HCT116 (cell line): ENCODE measurements around the gene PTPN22. TPM values are rescaled to one million over a fixed set of nuclear protein-coding genes. Genes with fewer than 3 reads are reported as not detected.
"Not testable (repeated sequence)": the region's sequence is repeated elsewhere in the genome, so short reads cannot be mapped to it uniquely, and the experiment has no call there.

Experiments
- ATAC-seq: fragments of 200-7000 bp; cut with Tn5 transposase; 2 replicates; pipeline ENCODE4 v1.9.1; 2020; ENCODE audit warnings: mild to moderate bottlenecking, moderate library complexity
- BruUV-seq: library from RNA; stranded (reverse); fragments of 400-500 nt; replicated peaks from 2 replicates; lab custom pipeline; 2021; lab: Mats Ljungman, UMichigan
- CTCF ChIA-PET: fragments of 300-600 bp; sonication (Branson Sonifier 250); formaldehyde crosslinking; loops from one replicate; lab custom pipeline; 2021; ENCODE audit warnings: antibody characterized with exemption; lab: Charles Lee
- POLR2A ChIA-PET: fragments of 300-600, 350-600 bp; sonication (Branson Sonifier 250); formaldehyde crosslinking; loops from one replicate; lab custom pipeline; 2021; ENCODE audit warnings: antibody characterized with exemption; lab: Charles Lee
- RAD21 ChIA-PET, 2 experiments: fragments of 300-600 bp; sonication (Branson Sonifier 250); formaldehyde crosslinking; loops; one replicate each; lab custom pipeline; 2023; ENCODE audit warnings: low total read pairs in 2 of 2; ENCODE audit not compliant: uncharacterized antibody in 2 of 2, unreplicated experiment in 2 of 2, low non-redundant PET in 1 of 2; lab: Charles Lee
- DNase-seq: peaks from one replicate; pipeline ENCODE4 v3.0.0-alpha.2; 2010; ENCODE audit warnings: low read depth, low spot score
- H2AFZ ChIP-seq: fragments of 200-600 bp; shearing (Covaris generic), sonication (generic); 2 replicates; pipeline ENCODE4 v1.6.1; 2017; ENCODE audit warnings: low read depth, mixed run types, mixed read lengths, antibody characterized with exemption, low read length; ENCODE audit not compliant: poor library complexity, severe bottlenecking
- H3K27ac ChIP-seq: 2 replicates; pipeline ENCODE4 v1.5.1; 2012; ENCODE audit warnings: low read depth, low read length
- H3K27me3 ChIP-seq: fragments of 200-600 bp; sonication (generic); 2 replicates; pipeline ENCODE4 v1.6.1; 2016; ENCODE audit warnings: mixed run types, low read length, mixed read lengths; ENCODE audit not compliant: insufficient read depth
- H3K36me3 ChIP-seq, 2 experiments: fragments of 200-500 bp in 1 of 2; fragments of 200-600 bp in 1 of 2; sonication (Bioruptor generic) in 1 of 2; sonication (generic) in 1 of 2; 2 replicates each; pipeline versions ENCODE4 v1.5.1 to v1.6.1; 2014 to 2016; ENCODE audit warnings: low read length in 2 of 2, inconsistent platforms in 1 of 2, mixed read lengths in 1 of 2, mixed run types in 1 of 2; ENCODE audit not compliant: insufficient read depth in 2 of 2, control insufficient read depth in 1 of 2
- H3K4me1 ChIP-seq, 2 experiments: fragments of 200-600 bp in 1 of 2; sonication (generic) in 1 of 2; 2 replicates each; pipeline versions ENCODE4 v1.5.1 to v1.6.1; 2012 to 2017; ENCODE audit warnings: low read length in 2 of 2, inconsistent platforms in 1 of 2, mild to moderate bottlenecking in 1 of 2, mixed read lengths in 1 of 2, mixed run types in 1 of 2, moderate library complexity in 1 of 2; ENCODE audit not compliant: insufficient read depth in 2 of 2, control insufficient read depth in 1 of 2
- H3K4me2 ChIP-seq: fragments of 200-600 bp; sonication (generic); 2 replicates; pipeline ENCODE4 v1.6.1; 2017; ENCODE audit warnings: mixed run types, low read length, mixed read lengths
- H3K4me3 ChIP-seq, 2 experiments: fragments of 200-600 bp in 1 of 2; sonication (generic) in 1 of 2; replicated peaks in 1 of 2; 2 replicates each; pipeline ENCODE4 v1.5.1; 2011 to 2016; ENCODE audit warnings: low read length in 2 of 2, control low read depth in 1 of 2, low read depth in 1 of 2, mild to moderate bottlenecking in 1 of 2, mixed read lengths in 1 of 2, mixed run types in 1 of 2
- H3K79me2 ChIP-seq: fragments of 200-600 bp; sonication (generic); 2 replicates; pipeline ENCODE4 v1.6.1; 2017; ENCODE audit warnings: mild to moderate bottlenecking, mixed run types, low read length, moderate library complexity, mixed read lengths; ENCODE audit not compliant: insufficient read depth
- H3K9ac ChIP-seq: fragments of 200-600 bp; sonication (generic); 2 replicates; pipeline ENCODE4 v1.6.1; 2016; ENCODE audit warnings: low read length, mixed read lengths
- H3K9me2 ChIP-seq: fragments of 200-600 bp; sonication (generic), shearing (Covaris generic); 2 replicates; pipeline ENCODE4 v1.6.1; 2017; ENCODE audit warnings: mixed run types, mild to moderate bottlenecking, moderate library complexity; ENCODE audit not compliant: insufficient read depth
- H3K9me3 ChIP-seq, 2 experiments: fragments of 200-500 bp in 1 of 2; fragments of 200-600 bp in 1 of 2; sonication (Bioruptor generic) in 1 of 2; sonication (generic) in 1 of 2; 2 replicates each; pipeline ENCODE4 v1.6.1; 2014 to 2017; ENCODE audit warnings: low read length in 2 of 2, mixed read lengths in 2 of 2, inconsistent platforms in 1 of 2, low read depth in 1 of 2, mild to moderate bottlenecking in 1 of 2, mixed run types in 1 of 2, moderate library complexity in 1 of 2; ENCODE audit not compliant: control insufficient read depth in 1 of 2, insufficient read depth in 1 of 2
- H4K20me1 ChIP-seq: fragments of 200-600 bp; sonication (generic), shearing (Covaris generic); 2 replicates; pipeline ENCODE4 v1.6.1; 2017; ENCODE audit warnings: mixed run types, mild to moderate bottlenecking, moderate library complexity; ENCODE audit not compliant: insufficient read depth
- CBX3 ChIP-seq: IDR thresholded peaks from 2 replicates; pipeline ENCODE4 v1.6.1; 2012; ENCODE audit warnings: low read depth
- CEBPB ChIP-seq: IDR thresholded peaks from 2 replicates; pipeline ENCODE4 v1.6.1; 2012; ENCODE audit warnings: low read depth
- CTCF ChIP-seq, 3 experiments: fragments of 200-600 bp in 1 of 3; sonication (generic) in 1 of 3; IDR thresholded peaks in 2 of 3; conservative IDR thresholded peaks in 1 of 3; 2 replicates each; pipeline ENCODE4 v1.5.1; 2012 to 2017; ENCODE audit warnings: low read depth in 2 of 3, low read length in 2 of 3, antibody characterized with exemption in 1 of 3, borderline replicate concordance in 1 of 3, control low read depth in 1 of 3, mild to moderate bottlenecking in 1 of 3, mixed read lengths in 1 of 3, mixed run types in 1 of 3, moderate library complexity in 1 of 3; ENCODE audit not compliant: insufficient read depth in 1 of 3
- EGR1 ChIP-seq: IDR thresholded peaks from 2 replicates; pipeline ENCODE4 v1.6.1; 2012; ENCODE audit warnings: low read depth
- EZH2 ChIP-seq: fragments of 200-600 bp; sonication (generic); IDR thresholded peaks from 2 replicates; pipeline ENCODE4 v1.6.1; 2017; ENCODE audit warnings: antibody characterized with exemption, mixed run types
- EZH2phosphoT487 ChIP-seq: fragments of 200-600 bp; IDR thresholded peaks from 2 replicates; pipeline ENCODE4 v1.6.1; 2018; ENCODE audit warnings: antibody characterized with exemption, borderline replicate concordance
- FOSL1 ChIP-seq: IDR thresholded peaks from 2 replicates; pipeline ENCODE4 v1.6.1; 2012; ENCODE audit warnings: low read depth
- MAX ChIP-seq: IDR thresholded peaks from 2 replicates; pipeline ENCODE4 v1.6.1; 2012
- POLR2A ChIP-seq: IDR thresholded peaks from 2 replicates; pipeline ENCODE4 v1.7.0; 2011; ENCODE audit warnings: borderline replicate concordance; ENCODE audit not compliant: insufficient read depth, insufficient read length; ENCODE audit errors: extremely low read depth
- POLR2AphosphoS5 ChIP-seq: IDR thresholded peaks from 2 replicates; pipeline ENCODE4 v1.6.1; 2011; ENCODE audit warnings: mild to moderate bottlenecking, low read depth, low read length, moderate library complexity
- REST ChIP-seq: IDR thresholded peaks from 2 replicates; pipeline ENCODE4 v1.6.1; 2012; ENCODE audit warnings: low read depth
- SIN3A ChIP-seq: IDR thresholded peaks from 2 replicates; pipeline ENCODE4 v1.6.1; 2012; ENCODE audit warnings: low read depth
- SP1 ChIP-seq: IDR thresholded peaks from 2 replicates; pipeline ENCODE4 v1.6.1; 2012; ENCODE audit warnings: low read depth
- SRF ChIP-seq: IDR thresholded peaks from 2 replicates; pipeline ENCODE4 v1.6.1; 2012; ENCODE audit warnings: low read depth
- TCF7L2 ChIP-seq: IDR thresholded peaks from 2 replicates; pipeline ENCODE4 v1.7.0; 2011; ENCODE audit warnings: borderline replicate concordance, inconsistent platforms; ENCODE audit not compliant: insufficient read depth, insufficient read length; ENCODE audit errors: extremely low read depth
- ZFX ChIP-seq: fragments of 450-650 bp; IDR thresholded peaks from 2 replicates; pipeline ENCODE4 v1.6.1; 2017
- ZNF274 ChIP-seq: fragments of 200-500 bp; sonication (Bioruptor generic); IDR thresholded peaks from 2 replicates; pipeline ENCODE4 v1.6.1; 2014; ENCODE audit warnings: mild to moderate bottlenecking, low read depth, low read length, inconsistent platforms
- intact Hi-C: fragments of 100-400 bp; cut with micrococcal nuclease; formaldehyde crosslinking; loops from 2 replicates; pipeline ENCODE4 v1.10.0; 2022
- total RNA-seq: library from RNA; stranded (reverse); gene quantifications from one replicate; pipeline ENCODE4 v1.2.1, GENCODE V29; 2021; ENCODE audit not compliant: unreplicated experiment
- TF ChIP-seq, protein P1 (sequence below): IDR thresholded peaks from 2 replicates; pipeline ENCODE4 v1.6.1; 2012

The PTPN22 gene
- total RNA-seq, 1 experiment from 2014 or later, result 0.17 TPM

DNA sequence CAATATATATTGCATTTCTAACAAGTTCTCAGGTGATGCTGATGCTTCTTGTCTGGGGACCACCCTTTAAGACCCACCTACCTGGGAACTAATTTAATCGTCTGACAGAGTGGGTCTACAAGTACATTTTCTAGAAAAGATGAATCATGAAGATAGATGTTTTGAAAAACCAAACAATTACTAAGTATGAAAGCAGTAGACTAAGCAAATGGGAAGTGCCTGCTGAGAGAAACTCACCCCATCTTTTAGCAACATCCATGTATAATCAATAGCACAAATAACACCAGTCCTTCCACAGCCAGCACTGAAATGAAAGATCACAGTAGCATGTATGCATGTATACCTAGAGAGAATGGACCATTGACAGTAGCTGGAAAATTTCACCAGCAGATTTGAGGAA, 17.3 kb downstream of the PTPN22 start:
- no peak for TF ChIP-seq SP1
- no peak for TF ChIP-seq POLR2AphosphoS5
- TF ChIP-seq FOSL1, result no peak
- no peak for TF ChIP-seq EZH2phosphoT487
- TF ChIP-seq REST, result no peak
- TF ChIP-seq CEBPB, result no peak
- TF ChIP-seq EGR1, result no peak
- no peak for TF ChIP-seq MAX
- TF ChIP-seq POLR2A, result no peak
- TF ChIP-seq TCF7L2, result no peak
- no peak for TF ChIP-seq EZH2
- TF ChIP-seq SRF, result no peak
- TF ChIP-seq CBX3, result no peak
- TF ChIP-seq SIN3A, result no peak
- no peak for TF ChIP-seq CTCF (IDR thresholded peaks at IDR 0.05 in 2 of 3, conservative IDR thresholded peaks at IDR 0.05 in 1 of 3; ENCODE audit: borderline replicate concordance in 1 of 3, insufficient read depth in 1 of 3, low read depth in 2 of 3, low read length in 2 of 3)
- TF ChIP-seq, protein P1, sequence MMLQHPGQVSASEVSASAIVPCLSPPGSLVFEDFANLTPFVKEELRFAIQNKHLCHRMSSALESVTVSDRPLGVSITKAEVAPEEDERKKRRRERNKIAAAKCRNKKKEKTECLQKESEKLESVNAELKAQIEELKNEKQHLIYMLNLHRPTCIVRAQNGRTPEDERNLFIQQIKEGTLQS, result no peak
- no peak for TF ChIP-seq ZFX
- no peak for TF ChIP-seq ZNF274
- no peaks in the 10 kb centered on the region for H3K9me3 ChIP-seq
- intact Hi-C loops, result no loop called here
- POLR2A ChIA-PET, result no interaction called here
- H3K4me1 ChIP-seq, result no peaks in the 10 kb centered on the region
- BruUV-seq, result no TSS peak
- H2AFZ ChIP-seq, result no peak overlapping the region
- no peaks in the 10 kb centered on the region for H3K9me2 ChIP-seq
- H3K27ac ChIP-seq, result no peak overlapping the region
- CTCF ChIA-PET, result no interaction called here
- DNase-seq (no peak), ATAC-seq (no peak)
- RAD21 ChIA-PET, result no interaction called here
- H3K36me3 ChIP-seq, result no peaks in the 10 kb centered on the region
- H3K9ac ChIP-seq, result no peak overlapping the region
- H4K20me1 ChIP-seq, result no peaks in the 10 kb centered on the region
- no peak overlapping the region for H3K4me3 ChIP-seq
- no peaks in the 10 kb centered on the region for H3K79me2 ChIP-seq
- H3K4me2 ChIP-seq, result no peak overlapping the region
- H3K27me3 ChIP-seq, result no peaks in the 10 kb centered on the region

DNA sequence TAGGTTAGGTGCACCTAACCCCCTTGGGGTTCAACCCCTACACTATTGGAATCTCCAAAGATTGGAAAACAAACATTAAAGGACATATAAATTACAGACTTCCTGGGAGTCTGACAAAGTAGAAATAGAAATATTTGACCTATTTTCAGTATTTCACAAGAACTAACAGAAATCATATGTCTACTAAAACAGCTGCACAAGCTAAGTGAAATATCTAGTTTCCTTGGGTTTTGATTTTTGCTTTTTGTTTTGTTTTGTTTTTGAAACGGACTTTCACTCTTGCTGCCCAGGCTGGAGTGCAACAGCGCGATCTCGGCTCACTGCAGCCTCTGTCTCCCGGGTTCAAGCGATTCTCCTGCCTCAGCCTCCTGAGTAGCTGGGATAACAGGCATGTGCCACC, 18.8 kb downstream of the PTPN22 start:
- H3K36me3 ChIP-seq, intact Hi-C loops, H2AFZ ChIP-seq, H4K20me1 ChIP-seq, H3K4me1 ChIP-seq, H3K27ac ChIP-seq, POLR2A ChIA-PET, H3K4me3 ChIP-seq, H3K9me3 ChIP-seq, H3K9me2 ChIP-seq, H3K79me2 ChIP-seq, DNase-seq, RAD21 ChIA-PET, H3K27me3 ChIP-seq, H3K9ac ChIP-seq, H3K4me2 ChIP-seq, BruUV-seq, ATAC-seq, CTCF ChIA-PET: not testable (repeated sequence)
